GM12878 (cell line): ENCODE results near the gene MCC. TPM values are rescaled to one million over a fixed set of nuclear protein-coding genes. Genes with fewer than 3 reads are reported as not detected.

Experiments
- ATAC-seq: fragments of 200-7000 bp; cut with Tn5 transposase; 3 replicates; pipeline ENCODE4 v1.9.1; 2020; ENCODE audit warnings: mild to moderate bottlenecking, moderate library complexity
- BruUV-seq: library from RNA; stranded (reverse); fragments of 400-500 nt; replicated peaks from 2 replicates; lab custom pipeline; 2021; lab: Mats Ljungman, UMichigan
- CTCF ChIA-PET: fragments of 300-600 bp; sonication (Branson Sonifier 250); formaldehyde crosslinking; extraction: SDS; loops from one replicate; lab custom pipeline; 2021; ENCODE audit warnings: inconsistent platforms; lab: Yijun Ruan, JAX
- POLR2A ChIA-PET: fragments of 350-600 bp; formaldehyde crosslinking; extraction: SDS; loops from one replicate; lab custom pipeline; 2021; ENCODE audit warnings: inconsistent platforms; lab: Charles Lee
- RAD21 ChIA-PET: fragments of 300-600 bp; sonication (Branson Sonifier 250); formaldehyde crosslinking; loops from one replicate; lab custom pipeline; 2023; ENCODE audit warnings: antibody characterized with exemption; ENCODE audit not compliant: unreplicated experiment; lab: Charles Lee
- SMC1A ChIA-PET: fragments of 300-600 bp; sonication (Branson Sonifier 250); formaldehyde crosslinking; loops from one replicate; lab custom pipeline; 2023; ENCODE audit not compliant: unreplicated experiment, uncharacterized antibody; lab: Charles Lee
- DNase-seq: peaks from one replicate; pipeline ENCODE4 v3.0.0-alpha.2; 2011; ENCODE audit warnings: low read depth, low spot score
- FAIRE-seq: peaks from 3 replicates; lab custom pipeline; 2011; peaks lifted over from hg19 to GRCh38; lab: Jason Lieb, UNC
- H2AFZ ChIP-seq: 2 replicates; pipeline ENCODE4 v1.6.0; 2011; ENCODE audit warnings: low read depth, low read length, control low read depth; ENCODE audit not compliant: control insufficient read depth
- H3K27ac ChIP-seq: 2 replicates; pipeline ENCODE4 v1.5.1; 2011; ENCODE audit warnings: control low read depth; ENCODE audit not compliant: control insufficient read depth, insufficient read depth
- H3K27me3 ChIP-seq, 2 experiments: replicated peaks in 1 of 2; 2 replicates each; pipeline versions ENCODE4 v1.6.0 to v1.6.1; 2011; ENCODE audit warnings: low read length in 1 of 2; ENCODE audit not compliant: control insufficient read depth in 2 of 2, insufficient read depth in 2 of 2
- H3K36me3 ChIP-seq, 2 experiments: 2 replicates each; pipeline ENCODE4 v1.5.1; 2011; ENCODE audit warnings: low read length in 1 of 2; ENCODE audit not compliant: control insufficient read depth in 2 of 2, insufficient read depth in 2 of 2
- H3K4me1 ChIP-seq: 2 replicates; pipeline ENCODE4 v1.6.1; 2011; ENCODE audit warnings: mild to moderate bottlenecking, low read length, moderate library complexity, mixed read lengths; ENCODE audit not compliant: control insufficient read depth, insufficient read depth
- H3K4me2 ChIP-seq: 2 replicates; pipeline ENCODE4 v1.6.0; 2011; ENCODE audit warnings: control low read depth; ENCODE audit not compliant: control insufficient read depth, insufficient read depth
- H3K4me3 ChIP-seq: fragments of 200-600 bp; sonication (generic); 2 replicates; pipeline ENCODE4 v1.5.1; 2016
- H3K79me2 ChIP-seq: 2 replicates; pipeline ENCODE4 v1.6.0; 2011; ENCODE audit warnings: low read length; ENCODE audit not compliant: control insufficient read depth, insufficient read depth
- H3K9ac ChIP-seq: 2 replicates; pipeline ENCODE4 v1.8.0; 2011; ENCODE audit warnings: low read length, control low read depth, mixed read lengths; ENCODE audit not compliant: control insufficient read depth, insufficient read depth
- H3K9me3 ChIP-seq: replicated peaks from 3 replicates; pipeline ENCODE4 v1.5.1; 2011; ENCODE audit warnings: mild to moderate bottlenecking, low read length; ENCODE audit not compliant: control insufficient read depth, insufficient read depth
- H4K20me1 ChIP-seq: 2 replicates; pipeline ENCODE4 v1.6.0; 2011; ENCODE audit not compliant: control insufficient read depth, insufficient read depth
- BCL11A ChIP-seq: IDR thresholded peaks from 2 replicates; pipeline ENCODE4 v1.6.1; 2011; ENCODE audit warnings: low read depth, low read length
- ETV6 ChIP-seq, 2 experiments: fragments of 450-650 bp in 1 of 2; IDR thresholded peaks in 1 of 2; conservative IDR thresholded peaks in 1 of 2; 2 replicates each; pipeline ENCODE4 v1.6.1; 2014; ENCODE audit warnings: antibody characterized with exemption in 1 of 2, borderline replicate concordance in 1 of 2, low read depth in 1 of 2, mild to moderate bottlenecking in 1 of 2, moderate library complexity in 1 of 2
- KLF5 ChIP-seq: fragments of 450-650 bp; IDR thresholded peaks from 2 replicates; pipeline ENCODE4 v1.6.1; 2014; ENCODE audit warnings: mild to moderate bottlenecking; ENCODE audit not compliant: partially characterized antibody
- NFIC ChIP-seq: IDR thresholded peaks from 2 replicates; pipeline ENCODE4 v1.6.1; 2012; ENCODE audit warnings: low read depth, mild to moderate bottlenecking, inconsistent platforms, low read length, moderate library complexity
- NFXL1 ChIP-seq: fragments of 450-650 bp; IDR thresholded peaks from 2 replicates; pipeline ENCODE4 v1.6.1; 2017; ENCODE audit warnings: antibody characterized with exemption, mild to moderate bottlenecking, borderline replicate concordance
- RCOR1 ChIP-seq: conservative IDR thresholded peaks from 2 replicates; pipeline ENCODE4 v1.6.1; 2012; ENCODE audit warnings: low read depth, low read length, improper control_type of control experiment
- RUNX3 ChIP-seq: IDR thresholded peaks from 2 replicates; pipeline ENCODE4 v1.6.1; 2012; ENCODE audit warnings: low read length, inconsistent platforms
- SREBF2 ChIP-seq: IDR thresholded peaks from 2 replicates; pipeline ENCODE4 v1.6.1; 2012; ENCODE audit warnings: mild to moderate bottlenecking, low read length
- ZNF274 ChIP-seq: IDR thresholded peaks from one replicate; pipeline ENCODE4 v1.8.0; 2011; ENCODE audit not compliant: insufficient read length, insufficient read depth
- ZNF384 ChIP-seq: IDR thresholded peaks from 2 replicates; pipeline ENCODE4 v1.6.1; 2012; ENCODE audit warnings: low read depth, mild to moderate bottlenecking, low read length, improper control_type of control experiment, borderline replicate concordance
- WGBS: methylation state at CpG from one replicate; pipeline ENCODE4 v1.1.6; 2016; ENCODE audit warnings: low lambda C conversion rate; ENCODE audit not compliant: insufficient replicate concordance, insufficient coverage; ENCODE audit errors: missing lambda C conversion rate; 5-methylcytosine and 5-hydroxymethylcytosine counted together
- in situ Hi-C: fragments of 300-500 bp; cut with MboI; formaldehyde crosslinking; loops from 9 replicates; pipeline ENCODE4 v1.14.3; 2018; ENCODE audit warnings: mixed read lengths
- intact Hi-C: fragments of 100-400 bp; cut with micrococcal nuclease; formaldehyde crosslinking; loops from one replicate; pipeline ENCODE4 v1.14.2; 2022; ENCODE audit not compliant: unreplicated experiment
- polyA plus RNA-seq, 11 experiments: library from polyadenylated mRNA; depleted of rRNA in 4 of 11; unstranded in 6 of 11; stranded (reverse) in 5 of 11; fragments of >200 nt; fragmentation: Nextera tagmentation in 4 of 11; fragmentation: Illumina TruSeq in 1 of 11; extraction: Ambion mirVana in 4 of 11; extraction: Trizol in 1 of 11; gene quantifications; 1 replicate in 1 of 11; 2 replicates in 10 of 11; pipeline versions ENCODE4 v1.2.1 to v1.2.3, GENCODE V29; 2011 to 2016; ENCODE audit warnings: inconsistent platforms in 2 of 11, missing spikeins in 2 of 11, low read depth in 1 of 11
- total RNA-seq, 4 experiments: library from RNA; depleted of rRNA in 3 of 4; stranded (reverse); fragments of >200 nt in 3 of 4; fragmentation: Illumina TruSeq in 1 of 4; extraction: Trizol in 1 of 4; gene quantifications; 2 replicates each; pipeline versions ENCODE4 v1.2.1 to v1.2.3, GENCODE V29; 2013 to 2021
- TF ChIP-seq, protein P1 (sequence below): fragments of 450-650 bp; IDR thresholded peaks from 2 replicates; pipeline ENCODE4 v1.6.1; 2014; ENCODE audit warnings: mild to moderate bottlenecking
- TF ChIP-seq, protein P2 (sequence below): IDR thresholded peaks from 2 replicates; pipeline ENCODE4 v1.6.1; 2012; ENCODE audit warnings: low read depth, low read length, improper control_type of control experiment
- TF ChIP-seq, protein P3 (sequence below), 3 experiments: IDR thresholded peaks in 2 of 3; conservative IDR thresholded peaks in 1 of 3; 2 replicates each; pipeline ENCODE4 v1.5.1; 2011; ENCODE audit warnings: low read depth in 3 of 3, low read length in 3 of 3, mild to moderate bottlenecking in 3 of 3, control low read depth in 2 of 3, moderate library complexity in 2 of 3, inconsistent platforms in 1 of 3, mixed read lengths in 1 of 3; ENCODE audit not compliant: control insufficient read depth in 2 of 3, insufficient read depth in 1 of 3; ENCODE audit errors: extremely low read depth in 1 of 3

The MCC gene
- total and polyA plus RNA-seq, 10 of the 15 experiments (the other 5 are each of a cell fraction or from before 2014, with no cell fraction given) = 0.03 to 0.86 (median 0.16) TPM

DNA sequence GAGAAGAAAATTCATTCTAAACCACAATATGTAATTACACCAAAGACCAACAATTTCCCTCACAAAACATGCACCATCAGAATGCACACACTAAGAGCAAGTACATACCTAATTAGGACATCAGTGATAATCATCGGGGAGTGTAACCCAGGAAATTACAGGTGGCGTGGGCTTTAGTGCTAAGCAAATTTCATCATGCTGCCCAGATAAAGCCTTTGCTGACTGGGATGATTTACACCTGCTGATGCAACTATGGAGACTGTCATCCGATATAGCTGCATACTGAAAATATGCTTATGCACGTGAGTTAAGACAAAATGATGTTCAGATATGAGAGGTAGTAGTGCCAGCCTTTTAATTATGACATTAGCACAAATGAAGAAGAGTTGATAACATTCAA lies 388.4 kb downstream of the MCC start:
- no peak for FAIRE-seq
- no peak overlapping the region for H3K27ac ChIP-seq
- no peak overlapping the region for H2AFZ ChIP-seq
- H3K4me1 ChIP-seq = no peaks in the 10 kb centered on the region
- RAD21 ChIA-PET = no interaction called here
- ATAC-seq = no peak
- intact Hi-C loops = no loop called here
- POLR2A ChIA-PET = no interaction called here
- 70% methylated on average over 4 of the region's 4 CpGs for WGBS
- CTCF ChIA-PET = no interaction called here
- H3K9me3 ChIP-seq = no peaks in the 10 kb centered on the region
- SMC1A ChIA-PET = interaction anchor here (1.8 kb wide), 1 partner anchor 10 kb away, joined by 6 read pairs; no protein-coding TSS in a partner anchor
- H3K9ac ChIP-seq = no peak overlapping the region
- H4K20me1 ChIP-seq = no peaks in the 10 kb centered on the region
- H3K4me3 ChIP-seq = no peak overlapping the region
- no peaks in the 10 kb centered on the region; a peak in 1 of 4 replicates for H3K27me3 ChIP-seq
- no peak overlapping the region for H3K4me2 ChIP-seq
- BruUV-seq = no TSS peak
- H3K36me3 ChIP-seq = no peaks in the 10 kb centered on the region
- DNase-seq = no peak
- H3K79me2 ChIP-seq = no peaks in the 10 kb centered on the region
- no peak for TF ChIP-seq BCL11A
- TF ChIP-seq ETV6 (conservative IDR thresholded peaks at IDR 0.05 in 1 of 2, IDR thresholded peaks at IDR 0.05 in 1 of 2; ENCODE audit: borderline replicate concordance in 1 of 2, low read depth in 1 of 2) = no peak
- TF ChIP-seq, protein P1, sequence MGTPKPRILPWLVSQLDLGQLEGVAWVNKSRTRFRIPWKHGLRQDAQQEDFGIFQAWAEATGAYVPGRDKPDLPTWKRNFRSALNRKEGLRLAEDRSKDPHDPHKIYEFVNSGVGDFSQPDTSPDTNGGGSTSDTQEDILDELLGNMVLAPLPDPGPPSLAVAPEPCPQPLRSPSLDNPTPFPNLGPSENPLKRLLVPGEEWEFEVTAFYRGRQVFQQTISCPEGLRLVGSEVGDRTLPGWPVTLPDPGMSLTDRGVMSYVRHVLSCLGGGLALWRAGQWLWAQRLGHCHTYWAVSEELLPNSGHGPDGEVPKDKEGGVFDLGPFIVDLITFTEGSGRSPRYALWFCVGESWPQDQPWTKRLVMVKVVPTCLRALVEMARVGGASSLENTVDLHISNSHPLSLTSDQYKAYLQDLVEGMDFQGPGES = no peak
- no peak for TF ChIP-seq SREBF2
- no peak for TF ChIP-seq RCOR1
- TF ChIP-seq, protein P2, sequence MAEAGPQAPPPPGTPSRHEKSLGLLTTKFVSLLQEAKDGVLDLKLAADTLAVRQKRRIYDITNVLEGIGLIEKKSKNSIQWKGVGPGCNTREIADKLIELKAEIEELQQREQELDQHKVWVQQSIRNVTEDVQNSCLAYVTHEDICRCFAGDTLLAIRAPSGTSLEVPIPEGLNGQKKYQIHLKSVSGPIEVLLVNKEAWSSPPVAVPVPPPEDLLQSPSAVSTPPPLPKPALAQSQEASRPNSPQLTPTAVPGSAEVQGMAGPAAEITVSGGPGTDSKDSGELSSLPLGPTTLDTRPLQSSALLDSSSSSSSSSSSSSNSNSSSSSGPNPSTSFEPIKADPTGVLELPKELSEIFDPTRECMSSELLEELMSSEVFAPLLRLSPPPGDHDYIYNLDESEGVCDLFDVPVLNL = no peak
- TF ChIP-seq, protein P3, sequence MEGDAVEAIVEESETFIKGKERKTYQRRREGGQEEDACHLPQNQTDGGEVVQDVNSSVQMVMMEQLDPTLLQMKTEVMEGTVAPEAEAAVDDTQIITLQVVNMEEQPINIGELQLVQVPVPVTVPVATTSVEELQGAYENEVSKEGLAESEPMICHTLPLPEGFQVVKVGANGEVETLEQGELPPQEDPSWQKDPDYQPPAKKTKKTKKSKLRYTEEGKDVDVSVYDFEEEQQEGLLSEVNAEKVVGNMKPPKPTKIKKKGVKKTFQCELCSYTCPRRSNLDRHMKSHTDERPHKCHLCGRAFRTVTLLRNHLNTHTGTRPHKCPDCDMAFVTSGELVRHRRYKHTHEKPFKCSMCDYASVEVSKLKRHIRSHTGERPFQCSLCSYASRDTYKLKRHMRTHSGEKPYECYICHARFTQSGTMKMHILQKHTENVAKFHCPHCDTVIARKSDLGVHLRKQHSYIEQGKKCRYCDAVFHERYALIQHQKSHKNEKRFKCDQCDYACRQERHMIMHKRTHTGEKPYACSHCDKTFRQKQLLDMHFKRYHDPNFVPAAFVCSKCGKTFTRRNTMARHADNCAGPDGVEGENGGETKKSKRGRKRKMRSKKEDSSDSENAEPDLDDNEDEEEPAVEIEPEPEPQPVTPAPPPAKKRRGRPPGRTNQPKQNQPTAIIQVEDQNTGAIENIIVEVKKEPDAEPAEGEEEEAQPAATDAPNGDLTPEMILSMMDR (IDR thresholded peaks at IDR 0.05 in 2 of 3, conservative IDR thresholded peaks at IDR 0.05 in 1 of 3; ENCODE audit: control insufficient read depth in 2 of 3, extremely low read depth in 1 of 3, insufficient read depth in 1 of 3, low read depth in 3 of 3, low read length in 3 of 3) = no peak
- no peak for TF ChIP-seq KLF5
- TF ChIP-seq RUNX3 = no peak
- TF ChIP-seq ZNF384 = no peak
- no peak for TF ChIP-seq ZNF274
- no peak for TF ChIP-seq NFXL1
- TF ChIP-seq NFIC = no peak
- TF ChIP-seq, all 136 proteins: peak for 0
- in situ Hi-C loops = no loop called here
